Activated CD8-positive, alpha-beta memory T cell treated with anti-CD3 and anti-CD28 coated beads, Interleukin-2, amount 10 ng/mL, durations not matched to agents 7 days and 5 days (primary cell): ENCODE data around the gene EZH2. TPM values are rescaled to one million over a fixed set of nuclear protein-coding genes. Genes with fewer than 3 reads are reported as not detected.

Experiments
- total RNA-seq, 2 experiments: library from RNA; stranded (reverse); gene quantifications; one replicate each; pipeline ENCODE4 v1.2.3, GENCODE V29; 2021

Gene EZH2
- total RNA-seq, 2 experiments from 2014 or later, result 106 to 109 TPM

Other genes starting within 250 kb of the EZH2 start
- 10 to 100 TPM; 55.3 to 84.3 TPM for gene CUL1, start 185.4 kb downstream of the EZH2 start, total RNA-seq
- gene PDIA4, start 144.2 kb upstream of the EZH2 start, total RNA-seq, result 10 to 100 TPM; 82.3 to 99.4 TPM
- gene ZNF786, start 206.4 kb upstream of the EZH2 start, total RNA-seq, result 1 to 10 TPM; 7.1 to 7.4 TPM
- under 1 TPM; 0.53 to 0.91 TPM for gene ZNF425, start 242.0 kb upstream of the EZH2 start, total RNA-seq